Endothelial cell of umbilical vein (primary cell): ENCODE results near the gene KCND2. TPM values are rescaled to one million over a fixed set of nuclear protein-coding genes. Genes with fewer than 3 reads are reported as not detected.

ENCODE experiments used
- BruUV-seq: library from RNA; stranded (reverse); fragments of 400-500 nt; replicated peaks from 2 replicates; lab custom pipeline; 2021; lab: Mats Ljungman, UMichigan
- CTCF ChIA-PET: fragments of 300-600, 350-600 bp; sonication (Branson Sonifier 250); formaldehyde crosslinking; loops from one replicate; lab custom pipeline; 2021; ENCODE audit warnings: antibody characterized with exemption, inconsistent platforms; lab: Charles Lee
- POLR2A ChIA-PET: fragments of 300-600, 350-600 bp; sonication (Branson Sonifier 250); formaldehyde crosslinking; loops from one replicate; lab custom pipeline; 2021; ENCODE audit warnings: antibody characterized with exemption, inconsistent platforms; lab: Charles Lee
- DNase-seq: peaks from one replicate; pipeline ENCODE4 v3.0.0-alpha.2; 2011; ENCODE audit warnings: low read depth, low spot score
- FAIRE-seq: peaks from 2 replicates; lab custom pipeline; 2011; peaks lifted over from hg19 to GRCh38; lab: Jason Lieb, UNC
- H2AFZ ChIP-seq: 2 replicates; pipeline ENCODE4 v1.6.0; 2012; ENCODE audit warnings: low read depth, low read length, control low read depth, inconsistent platforms
- H3K27ac ChIP-seq: 2 replicates; pipeline ENCODE4 v1.5.1; 2011; ENCODE audit warnings: low read depth, mild to moderate bottlenecking, control low read depth, low read length, moderate library complexity; ENCODE audit not compliant: insufficient read depth
- H3K27me3 ChIP-seq, 2 experiments: 2 replicates each; pipeline versions ENCODE4 v1.6.0 to v1.6.1; 2011; ENCODE audit warnings: low read length in 2 of 2, mixed read lengths in 1 of 2; ENCODE audit not compliant: control insufficient read depth in 2 of 2, insufficient read depth in 2 of 2
- H3K36me3 ChIP-seq, 2 experiments: 2 replicates in 1 of 2; 3 replicates in 1 of 2; pipeline ENCODE4 v1.5.1; 2011; ENCODE audit warnings: low read length in 2 of 2, mild to moderate bottlenecking in 1 of 2, moderate library complexity in 1 of 2; ENCODE audit not compliant: control insufficient read depth in 2 of 2, insufficient read depth in 2 of 2; ENCODE audit errors: extremely low read depth in 1 of 2
- H3K4me1 ChIP-seq: 3 replicates; pipeline ENCODE4 v1.5.1; 2011; ENCODE audit warnings: mild to moderate bottlenecking, low read length; ENCODE audit not compliant: control insufficient read depth, insufficient read depth; ENCODE audit errors: extremely low read depth
- H3K4me2 ChIP-seq: 2 replicates; pipeline ENCODE4 v1.6.1; 2011; ENCODE audit warnings: low read length, control low read depth, mixed read lengths; ENCODE audit not compliant: insufficient read depth
- H3K4me3 ChIP-seq, 3 experiments: fragments of 200-600 bp in 1 of 3; sonication (generic), shearing (Covaris generic) in 1 of 3; replicated peaks in 1 of 3; 2 replicates each; pipeline ENCODE4 v1.5.1; 2011 to 2016; ENCODE audit warnings: control low read depth in 3 of 3, low read length in 3 of 3, mild to moderate bottlenecking in 2 of 3, inconsistent platforms in 1 of 3, low read depth in 1 of 3, moderate library complexity in 1 of 3; ENCODE audit not compliant: insufficient read depth in 1 of 3
- H3K79me2 ChIP-seq: 2 replicates; pipeline ENCODE4 v1.6.0; 2012; ENCODE audit warnings: low read length, inconsistent platforms; ENCODE audit not compliant: control insufficient read depth, insufficient read depth
- H3K9ac ChIP-seq: replicated peaks from 2 replicates; pipeline ENCODE3; 2011; ENCODE audit warnings: low read length, control low read depth; ENCODE audit not compliant: insufficient read depth; ENCODE audit errors: extremely low read depth
- H3K9me1 ChIP-seq: replicated peaks from 3 replicates; pipeline ENCODE4 v1.6.0; 2011; ENCODE audit warnings: mild to moderate bottlenecking, low read length; ENCODE audit not compliant: control insufficient read depth, insufficient read depth; ENCODE audit errors: extremely low read depth
- H3K9me3 ChIP-seq: replicated peaks from 2 replicates; pipeline ENCODE4 v1.5.1; 2012; ENCODE audit warnings: low read length, inconsistent platforms; ENCODE audit not compliant: control insufficient read depth, insufficient read depth
- H4K20me1 ChIP-seq: replicated peaks from 2 replicates; pipeline ENCODE3; 2011; ENCODE audit warnings: mild to moderate bottlenecking, low read length; ENCODE audit not compliant: control insufficient read depth, insufficient read depth; ENCODE audit errors: extremely low read depth
- EZH2 ChIP-seq: IDR thresholded peaks from 2 replicates; pipeline ENCODE4 v1.6.1; 2012; ENCODE audit warnings: borderline replicate concordance, low read depth, mild to moderate bottlenecking, moderate library complexity, low read length, inconsistent platforms; ENCODE audit not compliant: severe bottlenecking
- FOS ChIP-seq: IDR thresholded peaks from 2 replicates; pipeline ENCODE4 v1.6.1; 2011; ENCODE audit warnings: mild to moderate bottlenecking, low read length, moderate library complexity, borderline replicate concordance; ENCODE audit not compliant: insufficient read depth
- GATA2 ChIP-seq: IDR thresholded peaks from 2 replicates; pipeline ENCODE4 v1.7.0; 2011; ENCODE audit warnings: low read depth, mild to moderate bottlenecking, moderate library complexity, mixed read lengths, low read length; ENCODE audit not compliant: insufficient read length, insufficient read depth
- JUN ChIP-seq: IDR thresholded peaks from 2 replicates; pipeline ENCODE4 v1.6.1; 2011; ENCODE audit warnings: borderline replicate concordance, low read depth; ENCODE audit not compliant: insufficient read length, insufficient read depth
- MYC ChIP-seq: IDR thresholded peaks from one replicate; pipeline ENCODE4 v1.6.1; 2011; ENCODE audit warnings: mild to moderate bottlenecking, low read depth, low read length
- POLR2A ChIP-seq: IDR thresholded peaks from 2 replicates; pipeline ENCODE4 v1.6.1; 2012; ENCODE audit warnings: low read depth, mild to moderate bottlenecking, control low read depth, low read length
- POLR2AphosphoS5 ChIP-seq: IDR thresholded peaks from 2 replicates; pipeline ENCODE4 v1.6.1; 2012; ENCODE audit warnings: low read depth, mild to moderate bottlenecking, control low read depth, low read length, moderate library complexity; ENCODE audit not compliant: insufficient read depth
- dilution Hi-C: fragments of 300-500 bp; cut with MboI; formaldehyde crosslinking; loops from one replicate; pipeline ENCODE4 v1.15.0; 2019; ENCODE audit warnings: low sequenced_read_pairs; ENCODE audit not compliant: extremely low pct_ligation_motif_present
- intact Hi-C: fragments of 100-400 bp; cut with micrococcal nuclease; formaldehyde crosslinking; loops from one replicate; pipeline ENCODE4 v1.10.0; 2022
- polyA plus RNA-seq, 4 experiments: library from polyadenylated mRNA; depleted of rRNA in 3 of 4; stranded (reverse) in 3 of 4; unstranded in 1 of 4; fragments of >200 nt; gene quantifications; 2 replicates each; pipeline versions ENCODE4 v1.2.1 to v1.2.3, GENCODE V29; 2011 to 2012; ENCODE audit warnings: missing spikeins in 1 of 4
- total RNA-seq: library from RNA; stranded (reverse); gene quantifications from 2 replicates; pipeline ENCODE4 v1.2.3, GENCODE V29; 2021
- TF ChIP-seq, protein P1 (sequence below), 2 donors: IDR thresholded peaks; 1 replicate in 1 of 2; 2 replicates in 1 of 2; pipeline ENCODE4 v1.5.1; 2011; ENCODE audit warnings: low read length in 2 of 2, mild to moderate bottlenecking in 2 of 2, moderate library complexity in 2 of 2, control low read depth in 1 of 2, inconsistent platforms in 1 of 2, low read depth in 1 of 2; ENCODE audit not compliant: insufficient read depth in 1 of 2; ENCODE audit errors: extremely low read depth in 1 of 2
- TF ChIP-seq, protein P2 (sequence below): IDR thresholded peaks from 2 replicates; pipeline ENCODE4 v1.6.1; 2011; ENCODE audit not compliant: insufficient read depth, insufficient read length

KCND2 gene
- total and polyA plus RNA-seq, 2 donors (not counting 3 experiments of a cell fraction or from before 2014, with no cell fraction given) = not detected

DNA sequence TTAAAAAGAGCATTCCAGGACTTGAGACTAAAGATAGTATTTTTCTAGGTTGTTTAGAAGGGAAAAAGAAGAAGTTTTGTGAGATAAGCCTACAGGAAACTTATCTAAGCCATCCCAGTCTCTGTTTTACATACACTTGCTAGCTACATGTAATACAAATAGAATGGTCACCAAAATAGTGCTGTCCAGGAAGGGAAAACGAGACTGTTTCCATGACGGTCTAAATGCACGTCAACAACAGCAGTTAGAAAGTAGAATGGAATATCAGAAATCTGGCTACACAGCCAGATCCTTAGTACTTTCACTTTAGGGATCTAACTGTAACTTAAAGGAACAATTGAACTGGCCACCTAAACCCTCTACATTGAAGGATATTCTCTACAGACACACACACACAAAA lies 467.4 kb downstream of the KCND2 start:
- H3K27ac ChIP-seq = no peak overlapping the region
- no peaks in the 10 kb centered on the region for H3K9me3 ChIP-seq
- dilution Hi-C loops = no loop called here
- peak overlapping the region; percentile 32 for H3K4me2 ChIP-seq
- no TSS peak for BruUV-seq
- H3K4me1 ChIP-seq = no peaks in the 10 kb centered on the region
- POLR2A ChIA-PET = no interaction called here
- no peak overlapping the region for H3K9ac ChIP-seq
- TF ChIP-seq MYC = no peak
- no peak for TF ChIP-seq EZH2
- no peak for TF ChIP-seq JUN
- TF ChIP-seq POLR2A = no peak
- no peak for TF ChIP-seq POLR2AphosphoS5
- no peak for TF ChIP-seq FOS
- no peak for TF ChIP-seq GATA2
- TF ChIP-seq, protein P1, sequence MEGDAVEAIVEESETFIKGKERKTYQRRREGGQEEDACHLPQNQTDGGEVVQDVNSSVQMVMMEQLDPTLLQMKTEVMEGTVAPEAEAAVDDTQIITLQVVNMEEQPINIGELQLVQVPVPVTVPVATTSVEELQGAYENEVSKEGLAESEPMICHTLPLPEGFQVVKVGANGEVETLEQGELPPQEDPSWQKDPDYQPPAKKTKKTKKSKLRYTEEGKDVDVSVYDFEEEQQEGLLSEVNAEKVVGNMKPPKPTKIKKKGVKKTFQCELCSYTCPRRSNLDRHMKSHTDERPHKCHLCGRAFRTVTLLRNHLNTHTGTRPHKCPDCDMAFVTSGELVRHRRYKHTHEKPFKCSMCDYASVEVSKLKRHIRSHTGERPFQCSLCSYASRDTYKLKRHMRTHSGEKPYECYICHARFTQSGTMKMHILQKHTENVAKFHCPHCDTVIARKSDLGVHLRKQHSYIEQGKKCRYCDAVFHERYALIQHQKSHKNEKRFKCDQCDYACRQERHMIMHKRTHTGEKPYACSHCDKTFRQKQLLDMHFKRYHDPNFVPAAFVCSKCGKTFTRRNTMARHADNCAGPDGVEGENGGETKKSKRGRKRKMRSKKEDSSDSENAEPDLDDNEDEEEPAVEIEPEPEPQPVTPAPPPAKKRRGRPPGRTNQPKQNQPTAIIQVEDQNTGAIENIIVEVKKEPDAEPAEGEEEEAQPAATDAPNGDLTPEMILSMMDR (IDR thresholded peaks at IDR 0.05; ENCODE audit: extremely low read depth in 1 of 2, insufficient read depth in 1 of 2, low read depth in 1 of 2, low read length in 2 of 2) = no peak
- TF ChIP-seq, protein P2, sequence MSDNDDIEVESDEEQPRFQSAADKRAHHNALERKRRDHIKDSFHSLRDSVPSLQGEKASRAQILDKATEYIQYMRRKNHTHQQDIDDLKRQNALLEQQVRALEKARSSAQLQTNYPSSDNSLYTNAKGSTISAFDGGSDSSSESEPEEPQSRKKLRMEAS = no peak
- H4K20me1 ChIP-seq = no peaks in the 10 kb centered on the region
- H3K9me1 ChIP-seq = no peaks in the 10 kb centered on the region
- no peaks in the 10 kb centered on the region for H3K36me3 ChIP-seq
- no peaks in the 10 kb centered on the region for H3K27me3 ChIP-seq
- no peaks in the 10 kb centered on the region for H3K79me2 ChIP-seq
- no peak overlapping the region for H3K4me3 ChIP-seq
- FAIRE-seq (no peak), DNase-seq (peak; percentile 70)
- H2AFZ ChIP-seq = peak overlapping the region; percentile 61
- CTCF ChIA-PET = interaction anchor here (0.9 to 2.6 kb wide), 2 partner anchors 15 to 368 kb away, joined by 3 to 11 read pairs; no protein-coding TSS in a partner anchor
- intact Hi-C loops = no loop called here
